Activated CD4-positive, alpha-beta T cell treated with anti-CD3 and anti-CD28 coated beads, Interleukin-2, amount 50 U/mL, for 24 hours (primary cell): ENCODE results near the gene MAP1LC3B.
"Not testable (repeated sequence)": the region's sequence is repeated elsewhere in the genome, so short reads cannot be mapped to it uniquely, and the experiment has no call there.

Experiments
- DNase-seq, 2 donors: peaks; one replicate each; pipeline ENCODE4 v3.0.0-alpha.2; 2020; ENCODE audit warnings: low read depth in 1 of 2, low spot score in 1 of 2

MAP1LC3B gene

GRCh38 chr16:87380403-87380802 is 11.7 kb upstream of the MAP1LC3B start:
- no peak for DNase-seq

GRCh38 chr16:87380881-87381280 is 11.3 kb upstream of the MAP1LC3B start:
- DNase-seq: no peak

GRCh38 chr16:87382023-87382785 is 9.9 kb upstream of the MAP1LC3B start:
- DNase-seq: no peak

- DNase-seq: peak; percentile 94
Measured at GRCh38 chr16:87383505-87384161, 8.5 kb upstream of the MAP1LC3B start, which contains the start of gene FBXO31. TSS of gene FBXO31 (minus strand) at chr16:87383776. CDS start at chr16:87383744, 32 bp downstream.

- no peak for DNase-seq
Measured at GRCh38 chr16:87384162-87384874, 7.8 kb upstream of the MAP1LC3B start.

- not testable (repeated sequence) for DNase-seq
Measured at GRCh38 chr16:87384875-87385167, 7.3 kb upstream of the MAP1LC3B start.

- DNase-seq: peak; percentile 52 to 89
Measured at GRCh38 chr16:87387942-87388817, 4.0 kb upstream of the MAP1LC3B start.

- DNase-seq: no peak
Measured at GRCh38 chr16:87388818-87389134, 3.4 kb upstream of the MAP1LC3B start.

GRCh38 chr16:87389245-87389644 is 2.9 kb upstream of the MAP1LC3B start:
- DNase-seq: no peak

GRCh38 chr16:87389914-87390313 is 2.2 kb upstream of the MAP1LC3B start:
- DNase-seq: not testable (repeated sequence)

GRCh38 chr16:87390641-87391323 is 1.4 kb upstream of the MAP1LC3B start:
- no peak for DNase-seq

GRCh38 chr16:87391324-87391949 is 699 bp upstream of the MAP1LC3B start:
- DNase-seq: no peak

- DNase-seq: peak in 1 of 2 donors; percentile 13
Measured at GRCh38 chr16:87392821-87393679, 914 bp downstream of the MAP1LC3B start.

GRCh38 chr16:87393680-87394055 is 1.5 kb downstream of the MAP1LC3B start:
- DNase-seq: no peak

GRCh38 chr16:87395181-87395842 is 3.2 kb downstream of the MAP1LC3B start:
- no peak for DNase-seq

GRCh38 chr16:87404764-87405625 is 12.9 kb downstream of the MAP1LC3B start:
- no peak for DNase-seq

- no peak for DNase-seq
Measured at GRCh38 chr16:87406495-87407088, 14.5 kb downstream of the MAP1LC3B start.
